GM23248 (cell line): Measurements from ENCODE around the gene MRTFA. TPM values are rescaled to one million over a fixed set of nuclear protein-coding genes. Genes with fewer than 3 reads are reported as not detected.

Experiments used
- DNase-seq: peaks from one replicate; pipeline ENCODE4 v3.0.0-alpha.2; 2015
- H2AFZ ChIP-seq: fragments of 200-600 bp; sonication (generic); 2 replicates; pipeline ENCODE4 v1.6.1; 2016; ENCODE audit warnings: antibody characterized with exemption
- H3F3A ChIP-seq: fragments of 200-600 bp; sonication (generic); 2 replicates; pipeline ENCODE4 v1.6.1; 2016; ENCODE audit warnings: mild to moderate bottlenecking, antibody characterized with exemption, mixed run types; ENCODE audit not compliant: insufficient read depth
- H3K27ac ChIP-seq: fragments of 200-600 bp; sonication (generic); 2 replicates; pipeline ENCODE4 v1.5.1; 2016; ENCODE audit warnings: mild to moderate bottlenecking
- H3K27me3 ChIP-seq: fragments of 200-600 bp; sonication (generic); replicated peaks from 2 replicates; pipeline ENCODE4 v1.6.1; 2016; ENCODE audit warnings: mild to moderate bottlenecking; ENCODE audit not compliant: insufficient read depth
- H3K36me3 ChIP-seq: fragments of 200-600 bp; sonication (generic); 2 replicates; pipeline ENCODE4 v1.6.1; 2016; ENCODE audit warnings: low read depth, mild to moderate bottlenecking
- H3K4me1 ChIP-seq: fragments of 200-600 bp; sonication (generic); 2 replicates; pipeline ENCODE4 v1.6.1; 2016; ENCODE audit warnings: mild to moderate bottlenecking; ENCODE audit not compliant: insufficient read depth
- H3K4me2 ChIP-seq: fragments of 200-600 bp; sonication (generic); one replicate; pipeline ENCODE4 v1.6.1; 2016; ENCODE audit warnings: mild to moderate bottlenecking; ENCODE audit not compliant: unreplicated experiment
- H3K4me3 ChIP-seq: fragments of 200-600 bp; sonication (generic); 2 replicates; pipeline ENCODE4 v1.5.1; 2016; ENCODE audit warnings: mild to moderate bottlenecking
- H3K79me2 ChIP-seq: fragments of 200-600 bp; sonication (generic); 2 replicates; pipeline ENCODE4 v1.6.1; 2016; ENCODE audit warnings: mild to moderate bottlenecking; ENCODE audit not compliant: insufficient read depth
- H3K9ac ChIP-seq: fragments of 200-600 bp; sonication (generic); 2 replicates; pipeline ENCODE4 v1.6.1; 2016; ENCODE audit warnings: mild to moderate bottlenecking
- H3K9me2 ChIP-seq: fragments of 200-600 bp; sonication (generic); 2 replicates; pipeline ENCODE4 v1.6.1; 2016; ENCODE audit warnings: mixed run types, mild to moderate bottlenecking, moderate library complexity; ENCODE audit not compliant: insufficient read depth
- H3K9me3 ChIP-seq: fragments of 200-600 bp; sonication (generic); one replicate; pipeline ENCODE4 v1.6.1; 2017; ENCODE audit warnings: low read depth
- H4K20me1 ChIP-seq: fragments of 200-600 bp; sonication (generic); 2 replicates; pipeline ENCODE4 v1.6.0; 2016; ENCODE audit not compliant: insufficient read depth
- EZH2 ChIP-seq: fragments of 200-600 bp; sonication (generic); IDR thresholded peaks from 2 replicates; pipeline ENCODE4 v1.6.1; 2018; ENCODE audit warnings: antibody characterized with exemption, mild to moderate bottlenecking; ENCODE audit not compliant: insufficient read depth, poor library complexity, severe bottlenecking
- EZH2phosphoT487 ChIP-seq: fragments of 200-600 bp; sonication (generic); IDR thresholded peaks from 2 replicates; pipeline ENCODE4 v1.6.1; 2018; ENCODE audit warnings: antibody characterized with exemption, moderate library complexity, mild to moderate bottlenecking, low read depth; ENCODE audit not compliant: insufficient read depth
- WGBS, 2 experiments: methylation state at CpG; one replicate each; pipeline ENCODE4 v1.1.6; 2015 to 2017; ENCODE audit warnings: low lambda C conversion rate in 2 of 2, low coverage in 1 of 2; ENCODE audit errors: missing lambda C conversion rate in 2 of 2; 5-methylcytosine and 5-hydroxymethylcytosine counted together
- in situ Hi-C: fragments of 300-500 bp; cut with MboI; formaldehyde crosslinking; loops from 2 replicates; pipeline ENCODE4 v1.15.0; 2020
- polyA plus RNA-seq: library from polyadenylated mRNA; unstranded; fragments of >200 nt; fragmentation: Nextera tagmentation; extraction: Ambion mirVana; gene quantifications from 2 replicates; pipeline ENCODE4 v1.2.1, GENCODE V29; 2016
- total RNA-seq: library from RNA; depleted of rRNA; stranded (reverse); fragments of >200 nt; shearing (Covaris generic); gene quantifications from 2 replicates; pipeline ENCODE4 v1.2.3, GENCODE V29; 2014

MRTFA gene
- total and polyA plus RNA-seq, 2 experiments from 2014 or later: 24.2 to 49.2 TPM

GRCh38 chr22:40422558-40423309, 213.8 kb downstream of the MRTFA start:
- H3K27me3 ChIP-seq: no peaks in the 10 kb centered on the region
- H3K4me3 ChIP-seq: no peak overlapping the region
- peaks cover 5% of the 10 kb centered on the region; the same call in 1 of the 2 replicates for H3K36me3 ChIP-seq
- H3K9me3 ChIP-seq: no peaks in the 10 kb centered on the region
- no peak overlapping the region for H3K4me2 ChIP-seq
- no peaks in the 10 kb centered on the region for H3K79me2 ChIP-seq
- in situ Hi-C loops: no loop called here
- H3F3A ChIP-seq: no peaks in the 10 kb centered on the region
- no peak overlapping the region for H2AFZ ChIP-seq
- no peaks in the 10 kb centered on the region for H4K20me1 ChIP-seq
- no peak overlapping the region for H3K9ac ChIP-seq
- DNase-seq: no peak
- H3K4me1 ChIP-seq: no peaks in the 10 kb centered on the region
- H3K27ac ChIP-seq: no peak overlapping the region
- WGBS, 2 experiments: 96 to 98% methylated on average over 9 of the region's 9 CpGs
- H3K9me2 ChIP-seq: no peaks in the 10 kb centered on the region
- TF ChIP-seq EZH2: no peak

DNA sequence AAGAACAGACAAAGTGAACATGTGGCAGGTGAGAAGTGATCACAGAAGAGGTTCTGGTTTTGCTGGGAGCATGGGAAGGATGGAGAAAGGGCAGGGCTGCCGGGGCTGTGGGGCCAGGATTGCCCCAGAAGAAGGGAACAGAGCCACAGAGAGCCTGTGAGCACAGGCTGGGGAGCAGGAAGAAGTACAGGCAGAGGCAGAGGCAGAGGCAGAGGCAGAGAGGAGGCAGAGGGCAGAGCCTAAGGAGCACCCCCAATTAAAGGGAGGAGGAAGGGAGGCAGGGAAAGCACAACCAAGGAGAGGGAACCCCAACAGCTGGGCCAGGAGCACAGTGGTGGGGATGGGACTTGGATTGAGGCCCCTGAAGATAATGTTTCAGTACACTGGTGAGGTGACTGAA, 214.6 kb downstream of the MRTFA start:
- Histone ChIP-seq H3K9ac (no peak overlapping the region), H3K79me2 (no peaks in the 10 kb centered on the region), H2AFZ (no peak overlapping the region), H3K27ac (no peak overlapping the region), H3K4me2 (no peak overlapping the region), H3K9me3 (no peaks in the 10 kb centered on the region), H3K36me3 (peaks cover 5% of the 10 kb centered on the region; the same call in 1 of the 2 replicates), H4K20me1 (no peaks in the 10 kb centered on the region), H3K27me3 (no peaks in the 10 kb centered on the region), H3F3A (no peaks in the 10 kb centered on the region), H3K4me3 (no peak overlapping the region), H3K4me1 (no peaks in the 10 kb centered on the region), H3K9me2 (no peaks in the 10 kb centered on the region)
- in situ Hi-C loops: no loop called here
- no peak for DNase-seq
- 97 to 100% methylated on average over 1 of the region's 1 CpG for WGBS, 2 experiments
- TF ChIP-seq EZH2phosphoT487 (no peak), EZH2 (no peak)

- no peak for DNase-seq
- no peaks in the 10 kb centered on the region for H3K9me2 ChIP-seq
- no peaks in the 10 kb centered on the region for H3K4me1 ChIP-seq
- H2AFZ ChIP-seq: no peak overlapping the region
- no peaks in the 10 kb centered on the region for H3K79me2 ChIP-seq
- H3K4me2 ChIP-seq: no peak overlapping the region
- 77 to 79% methylated on average over 4 of the region's 4 CpGs for WGBS, 2 experiments
- H3K27me3 ChIP-seq: no peaks in the 10 kb centered on the region
- no peak overlapping the region for H3K9ac ChIP-seq
- in situ Hi-C loops: no loop called here
- H3K27ac ChIP-seq: no peak overlapping the region
- H3F3A ChIP-seq: no peaks in the 10 kb centered on the region
- H3K4me3 ChIP-seq: no peak overlapping the region
- H3K9me3 ChIP-seq: no peaks in the 10 kb centered on the region
- peaks cover 5% of the 10 kb centered on the region; the same call in 1 of the 2 replicates for H3K36me3 ChIP-seq
- no peaks in the 10 kb centered on the region for H4K20me1 ChIP-seq
- TF ChIP-seq EZH2 (no peak), EZH2phosphoT487 (no peak)
Measured at GRCh38 chr22:40421082-40421350, 215.5 kb downstream of the MRTFA start.

GRCh38 chr22:40420341-40421081, 216.0 kb downstream of the MRTFA start:
- TF ChIP-seq EZH2: no peak
- no peak for TF ChIP-seq EZH2phosphoT487
- Histone ChIP-seq H3K9me2 (no peaks in the 10 kb centered on the region), H3K9me3 (no peaks in the 10 kb centered on the region), H2AFZ (no peak overlapping the region), H4K20me1 (no peaks in the 10 kb centered on the region), H3K4me1 (no peaks in the 10 kb centered on the region), H3K27me3 (no peaks in the 10 kb centered on the region), H3K4me3 (no peak overlapping the region), H3K79me2 (no peaks in the 10 kb centered on the region), H3K4me2 (no peak overlapping the region), H3K27ac (no peak overlapping the region), H3K9ac (no peak overlapping the region), H3K36me3 (peaks cover 5% of the 10 kb centered on the region; the same call in 1 of the 2 replicates), H3F3A (no peaks in the 10 kb centered on the region; the same call in 1 of the 2 replicates)
- no peak for DNase-seq
- in situ Hi-C loops: no loop called here
- WGBS, 2 experiments: 88 to 93% methylated on average over 14 to 17 of the region's 18 CpGs
